ENCODE data around the gene USP16. TPM values are rescaled to one million over a fixed set of nuclear protein-coding genes. Genes with fewer than 3 reads are reported as not detected.
A peak's percentile ranks its signal among the peaks of the same experiment; 100 is the strongest.

The USP16 gene
- total and polyA plus RNA-seq, 2 of the 13 experiments (the other 11 are each of a cell fraction or from before 2014, with no cell fraction given), result 16.5 to 46.9 TPM

DNA sequence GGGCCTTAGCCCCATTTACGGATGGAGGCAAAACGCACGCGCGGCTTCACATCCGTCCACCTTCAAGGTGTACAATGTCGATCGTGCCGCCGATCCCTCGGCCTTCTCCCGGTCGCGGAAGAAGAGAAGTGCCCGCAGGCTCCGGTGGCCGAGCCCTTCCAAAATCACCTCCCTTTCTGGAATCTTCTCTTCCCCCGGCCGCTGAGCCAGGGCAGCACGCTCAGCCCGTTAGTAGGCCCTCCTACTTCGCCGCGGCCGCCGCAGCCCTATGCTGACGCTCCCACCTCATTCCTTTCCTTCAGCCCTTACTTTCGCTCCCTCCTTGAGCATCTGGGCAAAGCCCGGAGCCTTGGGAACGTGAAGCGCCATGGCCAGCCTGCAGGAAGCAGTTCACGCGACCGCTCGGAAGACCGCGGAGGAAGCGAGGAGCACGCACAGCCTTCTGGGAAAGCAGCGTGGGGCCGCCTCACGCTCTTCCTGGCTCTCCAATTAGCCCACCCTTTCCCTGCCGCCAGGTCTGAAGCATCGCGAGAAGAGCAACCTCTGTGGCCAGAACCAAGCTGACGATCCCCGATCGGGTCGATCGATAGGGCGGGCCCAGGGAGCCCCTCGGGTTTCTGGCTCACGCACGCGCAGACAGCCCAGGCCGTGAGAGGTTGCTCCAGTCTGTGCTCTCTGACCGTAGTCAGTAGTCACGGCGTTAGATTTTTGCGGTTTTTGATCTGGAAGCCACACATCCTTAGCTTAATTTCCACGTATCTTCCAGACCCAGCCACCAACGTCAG is 48.9 kb downstream of the USP16 start, which contains the start of gene CCT8 (continued):
- TF ChIP-seq, protein P1, sequence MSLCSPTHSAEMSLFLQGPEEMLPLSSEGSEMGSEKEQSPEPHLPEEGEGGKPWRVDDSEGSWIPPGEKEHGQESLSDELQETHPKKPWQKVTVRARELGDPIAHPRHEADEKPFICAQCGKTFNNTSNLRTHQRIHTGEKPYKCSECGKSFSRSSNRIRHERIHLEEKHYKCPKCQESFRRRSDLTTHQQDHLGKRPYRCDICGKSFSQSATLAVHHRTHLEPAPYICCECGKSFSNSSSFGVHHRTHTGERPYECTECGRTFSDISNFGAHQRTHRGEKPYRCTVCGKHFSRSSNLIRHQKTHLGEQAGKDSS (CRISPR knock-in tag; IDR thresholded peaks at IDR 0.05; ENCODE audit: borderline replicate concordance, low read depth), result peak; percentile 71; the same call in 1 of the 2 replicates
- TF ChIP-seq REXO4 (CRISPR knock-in tag; IDR thresholded peaks at IDR 0.05; ENCODE audit: borderline replicate concordance) (peak; percentile 73; the same call in 1 of the 2 replicates), ZNF3 (CRISPR knock-in tag; IDR thresholded peaks at IDR 0.05) (no peak), SCMH1 (CRISPR knock-in tag; IDR thresholded peaks at IDR 0.05; ENCODE audit: borderline replicate concordance) (no peak), TEAD3 (CRISPR knock-in tag; optimal IDR thresholded peaks at IDR 0.05; ENCODE audit: borderline replicate concordance) (peak; percentile 62), EED (CRISPR knock-in tag; IDR thresholded peaks at IDR 0.05) (peak; percentile 67; the same call in 1 of the 2 replicates), GATAD1 (CRISPR knock-in tag; IDR thresholded peaks at IDR 0.05) (peak; percentile 97), SNRNP70 (IDR thresholded peaks at IDR 0.05; ENCODE audit: low read depth, low read length) (no peak), ZSCAN12 (CRISPR knock-in tag; IDR thresholded peaks at IDR 0.05) (0 out of 2 replicates have a peak, but pooled peaks have one; percentile 74), NONO (IDR thresholded peaks at IDR 0.05) (no peak), NONO (CRISPR knock-in tag; conservative IDR thresholded peaks at IDR 0.05) (peak; percentile 75), ZNF253 (CRISPR knock-in tag; IDR thresholded peaks at IDR 0.05; ENCODE audit: borderline replicate concordance) (0 out of 2 replicates have a peak, but pooled peaks have one; percentile 42), SETDB1 (CRISPR knock-in tag; IDR thresholded peaks at IDR 0.05; ENCODE audit: borderline replicate concordance) (no peak), HOXA3 (CRISPR knock-in tag; IDR thresholded peaks at IDR 0.05) (peak; percentile 93), ZNF644 (CRISPR knock-in tag; IDR thresholded peaks at IDR 0.05; ENCODE audit: low read depth) (no peak), ZNF232 (CRISPR knock-in tag; IDR thresholded peaks at IDR 0.05; ENCODE audit: borderline replicate concordance) (peak; percentile 97; the same call in 1 of the 2 replicates), ZNF274 (CRISPR knock-in tag; IDR thresholded peaks at IDR 0.05) (peak; percentile 72), TBX3 (IDR thresholded peaks at IDR 0.05; ENCODE audit: borderline replicate concordance) (no peak), MBD4 (IDR thresholded peaks at IDR 0.05; ENCODE audit: borderline replicate concordance, low read length) (no peak), KDM5A (IDR thresholded peaks at IDR 0.05; ENCODE audit: borderline replicate concordance, low read length) (peak; percentile 84)
- TF ChIP-seq, protein P2, sequence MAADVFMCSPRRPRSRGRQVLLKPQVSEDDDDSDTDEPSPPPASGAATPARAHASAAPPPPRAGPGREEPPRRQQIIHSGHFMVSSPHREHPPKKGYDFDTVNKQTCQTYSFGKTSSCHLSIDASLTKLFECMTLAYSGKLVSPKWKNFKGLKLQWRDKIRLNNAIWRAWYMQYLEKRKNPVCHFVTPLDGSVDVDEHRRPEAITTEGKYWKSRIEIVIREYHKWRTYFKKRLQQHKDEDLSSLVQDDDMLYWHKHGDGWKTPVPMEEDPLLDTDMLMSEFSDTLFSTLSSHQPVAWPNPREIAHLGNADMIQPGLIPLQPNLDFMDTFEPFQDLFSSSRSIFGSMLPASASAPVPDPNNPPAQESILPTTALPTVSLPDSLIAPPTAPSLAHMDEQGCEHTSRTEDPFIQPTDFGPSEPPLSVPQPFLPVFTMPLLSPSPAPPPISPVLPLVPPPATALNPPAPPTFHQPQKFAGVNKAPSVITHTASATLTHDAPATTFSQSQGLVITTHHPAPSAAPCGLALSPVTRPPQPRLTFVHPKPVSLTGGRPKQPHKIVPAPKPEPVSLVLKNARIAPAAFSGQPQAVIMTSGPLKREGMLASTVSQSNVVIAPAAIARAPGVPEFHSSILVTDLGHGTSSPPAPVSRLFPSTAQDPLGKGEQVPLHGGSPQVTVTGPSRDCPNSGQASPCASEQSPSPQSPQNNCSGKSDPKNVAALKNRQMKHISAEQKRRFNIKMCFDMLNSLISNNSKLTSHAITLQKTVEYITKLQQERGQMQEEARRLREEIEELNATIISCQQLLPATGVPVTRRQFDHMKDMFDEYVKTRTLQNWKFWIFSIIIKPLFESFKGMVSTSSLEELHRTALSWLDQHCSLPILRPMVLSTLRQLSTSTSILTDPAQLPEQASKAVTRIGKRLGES (CRISPR knock-in tag; IDR thresholded peaks at IDR 0.05; ENCODE audit: borderline replicate concordance), result 0 out of 2 replicates have a peak, but pooled peaks have one; percentile 56
- TF ChIP-seq, protein P3, sequence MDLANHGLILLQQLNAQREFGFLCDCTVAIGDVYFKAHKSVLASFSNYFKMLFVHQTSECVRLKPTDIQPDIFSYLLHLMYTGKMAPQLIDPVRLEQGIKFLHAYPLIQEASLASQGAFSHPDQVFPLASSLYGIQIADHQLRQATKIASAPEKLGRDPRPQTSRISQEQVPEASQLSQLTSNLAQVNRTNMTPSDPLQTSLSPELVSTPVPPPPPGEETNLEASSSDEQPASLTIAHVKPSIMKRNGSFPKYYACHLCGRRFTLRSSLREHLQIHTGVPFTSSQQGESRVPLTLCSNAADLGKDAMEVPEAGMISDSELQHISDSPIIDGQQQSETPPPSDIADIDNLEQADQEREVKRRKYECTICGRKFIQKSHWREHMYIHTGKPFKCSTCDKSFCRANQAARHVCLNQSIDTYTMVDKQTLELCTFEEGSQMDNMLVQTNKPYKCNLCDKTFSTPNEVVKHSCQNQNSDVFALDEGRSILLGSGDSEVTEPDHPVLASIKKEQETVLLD (CRISPR knock-in tag; IDR thresholded peaks at IDR 0.05; ENCODE audit: low read depth), result no peak
- TF ChIP-seq, protein P4, sequence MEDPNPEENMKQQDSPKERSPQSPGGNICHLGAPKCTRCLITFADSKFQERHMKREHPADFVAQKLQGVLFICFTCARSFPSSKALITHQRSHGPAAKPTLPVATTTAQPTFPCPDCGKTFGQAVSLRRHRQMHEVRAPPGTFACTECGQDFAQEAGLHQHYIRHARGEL (CRISPR knock-in tag; IDR thresholded peaks at IDR 0.05), result 0 out of 2 replicates have a peak, but pooled peaks have one; percentile 14

Measured in HepG2 (cell line).